AG04449 (cell line): ENCODE results near the gene PIGN.

ENCODE experiments used
- CTCF ChIA-PET: fragments of 350-600 bp; formaldehyde crosslinking; extraction: SDS; loops from one replicate; lab custom pipeline; 2021; ENCODE audit warnings: antibody characterized with exemption; lab: Yijun Ruan, JAX
- POLR2A ChIA-PET: fragments of 400-600, 350-600 bp; formaldehyde crosslinking; extraction: SDS; loops from one replicate; lab custom pipeline; 2020; ENCODE audit warnings: antibody characterized with exemption, inconsistent platforms; lab: Yijun Ruan, JAX
- DNase-seq: peaks from one replicate; pipeline ENCODE4 v3.0.0-alpha.2; 2010; ENCODE audit warnings: low read depth, low spot score
- H3K4me3 ChIP-seq: 2 replicates; pipeline ENCODE4 v1.5.1; 2011; ENCODE audit warnings: low read depth, mild to moderate bottlenecking, control low read depth, low read length
- CTCF ChIP-seq: IDR thresholded peaks from one replicate; pipeline ENCODE4 v1.5.1; 2011; ENCODE audit warnings: mild to moderate bottlenecking, moderate library complexity, low read length, control low read depth, inconsistent platforms; ENCODE audit not compliant: insufficient read depth; ENCODE audit errors: missing control alignments

PIGN gene

GRCh38 chr18:62122330-62122729 is 64.5 kb downstream of the PIGN start:
- no peak for DNase-seq
- ChIA-PET POLR2A (interaction anchor here (1.2 kb wide), 1 partner anchor 84 kb away, joined by 3 read pairs; no protein-coding TSS in a partner anchor), CTCF (interaction anchor here (1.4 kb wide), 1 partner anchor 10 kb away, joined by 8 read pairs; no protein-coding TSS in a partner anchor)
- H3K4me3 ChIP-seq, result no peak overlapping the region
- TF ChIP-seq CTCF, result no peak

- POLR2A ChIA-PET, result no interaction called here
- CTCF ChIA-PET, result no interaction called here
- DNase-seq, result no peak
- H3K4me3 ChIP-seq, result no peak overlapping the region
- no peak for TF ChIP-seq CTCF
These were observed 67.0 kb downstream of the PIGN start for GRCh38 chr18:62119884-62120283.

- CTCF ChIA-PET, result interaction anchor here (0.7 to 1.1 kb wide), 5 partner anchors 9 to 218 kb away, joined by 3 to 4 read pairs (median 3); no protein-coding TSS in a partner anchor
- no peak for TF ChIP-seq CTCF
- POLR2A ChIA-PET, result no interaction called here
- H3K4me3 ChIP-seq, result no peak overlapping the region
- DNase-seq, result peak; percentile 52
These were observed 68.5 kb downstream of the PIGN start for GRCh38 chr18:62118328-62118727.

GRCh38 chr18:62109676-62110075 is 77.2 kb downstream of the PIGN start:
- peak; percentile 23 for DNase-seq
- no peak overlapping the region for H3K4me3 ChIP-seq
- POLR2A ChIA-PET, result no interaction called here
- CTCF ChIA-PET, result interaction anchor here (1.0 kb wide), 1 partner anchor 21 kb away, joined by 4 read pairs; no protein-coding TSS in a partner anchor
- TF ChIP-seq CTCF, result no peak

- CTCF ChIA-PET, result interaction anchor here (0.7 kb wide), 1 partner anchor 526 kb away, joined by 3 read pairs; no protein-coding TSS in a partner anchor
- no peak overlapping the region for H3K4me3 ChIP-seq
- POLR2A ChIA-PET, result no interaction called here
- no peak for TF ChIP-seq CTCF
- DNase-seq, result no peak
These were observed 79.0 kb downstream of the PIGN start for GRCh38 chr18:62107881-62108280.

- DNase-seq, result no peak
- TF ChIP-seq CTCF, result no peak
- ChIA-PET POLR2A (interaction anchor here (0.7 kb wide), 1 partner anchor 322 kb away, joined by 3 read pairs; no protein-coding TSS in a partner anchor), CTCF (interaction anchor here (0.9 to 1.3 kb wide), 5 partner anchors 10 to 554 kb away, joined by 3 to 4 read pairs (median 3); no protein-coding TSS in a partner anchor)
- no peak overlapping the region for H3K4me3 ChIP-seq
These were observed 80.6 kb downstream of the PIGN start for GRCh38 chr18:62106271-62106670.
